Liver (tissue), 3 donors: ENCODE measurements around the gene NOXRED1.

Experiments used
- EGR1 ChIP-seq, 2 donors: IDR thresholded peaks; 2 replicates each; pipeline ENCODE4 v1.6.1; 2016 to 2018; ENCODE audit warnings: antibody characterized with exemption in 2 of 2, low read depth in 2 of 2
- GABPA ChIP-seq, 2 donors: IDR thresholded peaks in 1 of 2; conservative IDR thresholded peaks in 1 of 2; 2 replicates each; pipeline ENCODE4 v1.6.1; 2016; ENCODE audit warnings: antibody characterized with exemption in 2 of 2, mild to moderate bottlenecking in 1 of 2, moderate library complexity in 1 of 2
- JUND ChIP-seq, 2 donors: IDR thresholded peaks; 2 replicates each; pipeline ENCODE4 v1.6.1; 2016; ENCODE audit warnings: antibody characterized with exemption in 2 of 2
- RAD21 ChIP-seq, 2 donors: IDR thresholded peaks; 2 replicates each; pipeline ENCODE4 v1.6.1; 2016; ENCODE audit warnings: antibody characterized with exemption in 2 of 2, mild to moderate bottlenecking in 2 of 2
- YY1 ChIP-seq: IDR thresholded peaks from 2 replicates; pipeline ENCODE4 v1.6.1; 2016; ENCODE audit warnings: antibody characterized with exemption, mild to moderate bottlenecking
- ZBTB33 ChIP-seq: IDR thresholded peaks from 2 replicates; pipeline ENCODE4 v1.6.1; 2016; ENCODE audit warnings: antibody characterized with exemption
- TF ChIP-seq, protein P1 (sequence below): IDR thresholded peaks from 2 replicates; pipeline ENCODE4 v1.6.1; 2016; ENCODE audit warnings: antibody characterized with exemption
- TF ChIP-seq, protein P2 (sequence below): fragments of 150-350 bp; IDR thresholded peaks from 2 replicates; pipeline ENCODE4 v1.5.1; 2017; ENCODE audit warnings: improper control_type of control experiment, low read depth, low read length; ENCODE audit not compliant: missing input control
- donor health status: healthy.
- donor health status: healthy.

DNA sequence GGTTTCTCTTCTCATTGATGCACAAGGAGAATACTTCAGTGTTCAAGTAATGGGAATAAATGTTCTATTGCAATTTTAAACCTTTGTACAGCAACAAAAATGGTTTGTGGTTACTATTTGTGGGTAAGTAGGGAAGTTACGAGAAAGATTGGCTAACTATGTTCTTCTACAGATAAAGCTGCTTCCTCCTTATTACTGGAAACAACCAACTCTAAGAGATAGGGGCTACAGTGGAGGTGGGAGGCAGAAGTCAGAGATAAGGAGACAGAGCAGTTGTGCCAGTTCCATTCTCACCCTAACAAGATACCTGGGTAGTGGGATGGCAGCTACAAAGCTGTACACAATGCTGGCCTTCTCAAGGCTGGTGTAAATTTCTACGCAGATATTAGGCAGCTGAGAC is 16.2 kb downstream of the NOXRED1 start:
- TF ChIP-seq, protein P1, sequence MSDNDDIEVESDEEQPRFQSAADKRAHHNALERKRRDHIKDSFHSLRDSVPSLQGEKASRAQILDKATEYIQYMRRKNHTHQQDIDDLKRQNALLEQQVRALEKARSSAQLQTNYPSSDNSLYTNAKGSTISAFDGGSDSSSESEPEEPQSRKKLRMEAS, result no peak
- TF ChIP-seq GABPA (IDR thresholded peaks at IDR 0.05 in 1 of 2, conservative IDR thresholded peaks at IDR 0.05 in 1 of 2) (no peak), YY1 (no peak), ZBTB33 (no peak), JUND (IDR thresholded peaks at IDR 0.05) (no peak), RAD21 (IDR thresholded peaks at IDR 0.05) (no peak), EGR1 (IDR thresholded peaks at IDR 0.05; ENCODE audit: low read depth in 2 of 2) (no peak)
- TF ChIP-seq, protein P2, sequence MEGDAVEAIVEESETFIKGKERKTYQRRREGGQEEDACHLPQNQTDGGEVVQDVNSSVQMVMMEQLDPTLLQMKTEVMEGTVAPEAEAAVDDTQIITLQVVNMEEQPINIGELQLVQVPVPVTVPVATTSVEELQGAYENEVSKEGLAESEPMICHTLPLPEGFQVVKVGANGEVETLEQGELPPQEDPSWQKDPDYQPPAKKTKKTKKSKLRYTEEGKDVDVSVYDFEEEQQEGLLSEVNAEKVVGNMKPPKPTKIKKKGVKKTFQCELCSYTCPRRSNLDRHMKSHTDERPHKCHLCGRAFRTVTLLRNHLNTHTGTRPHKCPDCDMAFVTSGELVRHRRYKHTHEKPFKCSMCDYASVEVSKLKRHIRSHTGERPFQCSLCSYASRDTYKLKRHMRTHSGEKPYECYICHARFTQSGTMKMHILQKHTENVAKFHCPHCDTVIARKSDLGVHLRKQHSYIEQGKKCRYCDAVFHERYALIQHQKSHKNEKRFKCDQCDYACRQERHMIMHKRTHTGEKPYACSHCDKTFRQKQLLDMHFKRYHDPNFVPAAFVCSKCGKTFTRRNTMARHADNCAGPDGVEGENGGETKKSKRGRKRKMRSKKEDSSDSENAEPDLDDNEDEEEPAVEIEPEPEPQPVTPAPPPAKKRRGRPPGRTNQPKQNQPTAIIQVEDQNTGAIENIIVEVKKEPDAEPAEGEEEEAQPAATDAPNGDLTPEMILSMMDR, result no peak
